DOHH2 (cell line): ENCODE measurements around the gene TIAM2.

Source experiments
- H3F3A ChIP-seq: fragments of 200-600 bp; sonication (generic), shearing (Covaris generic); 2 replicates; pipeline ENCODE4 v1.6.0; 2016; ENCODE audit warnings: antibody characterized with exemption, mild to moderate bottlenecking; ENCODE audit not compliant: control insufficient read depth, insufficient read depth
- H3K27ac ChIP-seq: fragments of 200-600 bp; sonication (generic); 2 replicates; pipeline ENCODE4 v1.5.1; 2014; ENCODE audit warnings: low read depth, mild to moderate bottlenecking, low read length, moderate library complexity
- H3K27me3 ChIP-seq: fragments of 200-600 bp; sonication (generic); 2 replicates; pipeline ENCODE4 v1.6.1; 2014; ENCODE audit warnings: mild to moderate bottlenecking, low read length, mixed read lengths; ENCODE audit not compliant: control insufficient read depth
- H3K36me3 ChIP-seq: fragments of 200-600 bp; sonication (generic); 2 replicates; pipeline ENCODE4 v1.6.1; 2014; ENCODE audit warnings: mild to moderate bottlenecking, low read length, moderate library complexity, mixed read lengths; ENCODE audit not compliant: control insufficient read depth
- H3K4me1 ChIP-seq: fragments of 200-600 bp; sonication (generic); 2 replicates; pipeline ENCODE4 v1.6.1; 2014; ENCODE audit warnings: mild to moderate bottlenecking, low read length, mixed read lengths; ENCODE audit not compliant: control insufficient read depth
- H3K4me2 ChIP-seq: fragments of 200-600 bp; sonication (generic); 2 replicates; pipeline ENCODE4 v1.6.0; 2014; ENCODE audit warnings: mild to moderate bottlenecking, low read length, moderate library complexity
- H3K4me3 ChIP-seq: fragments of 200-600 bp; sonication (generic); 2 replicates; pipeline ENCODE4 v1.5.1; 2014; ENCODE audit warnings: mild to moderate bottlenecking, low read length, mixed read lengths
- H3K79me2 ChIP-seq: fragments of 200-600 bp; sonication (generic); 2 replicates; pipeline ENCODE4 v1.6.1; 2014; ENCODE audit warnings: mild to moderate bottlenecking, low read length, mixed read lengths; ENCODE audit not compliant: control insufficient read depth
- H3K9me2 ChIP-seq: fragments of 200-600 bp; sonication (generic); replicated peaks from 2 replicates; pipeline ENCODE4 v1.6.1; 2014; ENCODE audit warnings: mild to moderate bottlenecking, low read length, mixed read lengths; ENCODE audit not compliant: control insufficient read depth
- H3K9me3 ChIP-seq: fragments of 200-600 bp; sonication (generic); 2 replicates; pipeline ENCODE4 v1.6.1; 2014; ENCODE audit warnings: antibody characterized with exemption, low read length, mixed read lengths; ENCODE audit not compliant: control insufficient read depth, insufficient read depth
- H4K20me1 ChIP-seq: fragments of 200-600 bp; sonication (generic); 2 replicates; pipeline ENCODE4 v1.6.0; 2014; ENCODE audit warnings: low read depth, mild to moderate bottlenecking, antibody characterized with exemption, low read length, moderate library complexity; ENCODE audit not compliant: control insufficient read depth, insufficient read depth
- EZH2phosphoT487 ChIP-seq: fragments of 200-600 bp; sonication (generic); IDR thresholded peaks from 2 replicates; pipeline ENCODE4 v1.6.1; 2017; ENCODE audit warnings: borderline replicate concordance, mild to moderate bottlenecking, antibody characterized with exemption, low read length, moderate library complexity, mixed read lengths
- TF ChIP-seq, protein P1 (sequence below): fragments of 200-600 bp; sonication (generic); IDR thresholded peaks from one replicate; pipeline ENCODE4 v1.5.1; 2014; ENCODE audit warnings: antibody characterized with exemption, mild to moderate bottlenecking, low read depth, low read length; ENCODE audit not compliant: poor library complexity, severe bottlenecking

TIAM2 gene

DNA sequence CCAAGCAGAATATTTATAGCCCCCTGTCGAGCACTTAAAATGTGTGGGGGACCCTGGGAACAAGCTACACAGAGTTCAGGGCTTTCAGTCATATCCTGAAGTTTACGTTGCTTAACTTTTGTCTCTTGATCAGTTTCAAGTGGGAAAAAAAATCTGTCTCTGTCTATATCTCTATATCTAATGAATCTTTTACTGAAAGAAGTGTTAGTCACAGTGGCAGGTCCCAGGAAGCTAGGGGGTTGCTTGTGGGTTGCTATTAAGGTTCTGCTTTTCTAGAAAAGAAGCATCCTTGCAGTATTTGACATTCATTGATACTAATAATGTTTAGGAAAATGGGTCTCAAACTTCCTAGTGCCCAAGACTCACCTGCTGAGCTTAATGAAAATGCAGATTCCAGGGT is 192.0 kb downstream of the TIAM2 start:
- Histone ChIP-seq H3K27me3 (no peaks in the 10 kb centered on the region), H3K9me2 (no peaks in the 10 kb centered on the region), H3K36me3 (no peaks in the 10 kb centered on the region), H3F3A (no peaks in the 10 kb centered on the region), H3K4me3 (no peak overlapping the region), H3K79me2 (0 out of 2 replicates have a peak, but pooled peaks cover 3% of the 10 kb centered on the region), H4K20me1 (no peaks in the 10 kb centered on the region), H3K27ac (no peak overlapping the region), H3K4me1 (peaks cover 37% of the 10 kb centered on the region), H3K9me3 (no peaks in the 10 kb centered on the region), H3K4me2 (no peak overlapping the region)
- TF ChIP-seq, protein P1, sequence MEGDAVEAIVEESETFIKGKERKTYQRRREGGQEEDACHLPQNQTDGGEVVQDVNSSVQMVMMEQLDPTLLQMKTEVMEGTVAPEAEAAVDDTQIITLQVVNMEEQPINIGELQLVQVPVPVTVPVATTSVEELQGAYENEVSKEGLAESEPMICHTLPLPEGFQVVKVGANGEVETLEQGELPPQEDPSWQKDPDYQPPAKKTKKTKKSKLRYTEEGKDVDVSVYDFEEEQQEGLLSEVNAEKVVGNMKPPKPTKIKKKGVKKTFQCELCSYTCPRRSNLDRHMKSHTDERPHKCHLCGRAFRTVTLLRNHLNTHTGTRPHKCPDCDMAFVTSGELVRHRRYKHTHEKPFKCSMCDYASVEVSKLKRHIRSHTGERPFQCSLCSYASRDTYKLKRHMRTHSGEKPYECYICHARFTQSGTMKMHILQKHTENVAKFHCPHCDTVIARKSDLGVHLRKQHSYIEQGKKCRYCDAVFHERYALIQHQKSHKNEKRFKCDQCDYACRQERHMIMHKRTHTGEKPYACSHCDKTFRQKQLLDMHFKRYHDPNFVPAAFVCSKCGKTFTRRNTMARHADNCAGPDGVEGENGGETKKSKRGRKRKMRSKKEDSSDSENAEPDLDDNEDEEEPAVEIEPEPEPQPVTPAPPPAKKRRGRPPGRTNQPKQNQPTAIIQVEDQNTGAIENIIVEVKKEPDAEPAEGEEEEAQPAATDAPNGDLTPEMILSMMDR = no peak
- TF ChIP-seq EZH2phosphoT487 = no peak

DNA sequence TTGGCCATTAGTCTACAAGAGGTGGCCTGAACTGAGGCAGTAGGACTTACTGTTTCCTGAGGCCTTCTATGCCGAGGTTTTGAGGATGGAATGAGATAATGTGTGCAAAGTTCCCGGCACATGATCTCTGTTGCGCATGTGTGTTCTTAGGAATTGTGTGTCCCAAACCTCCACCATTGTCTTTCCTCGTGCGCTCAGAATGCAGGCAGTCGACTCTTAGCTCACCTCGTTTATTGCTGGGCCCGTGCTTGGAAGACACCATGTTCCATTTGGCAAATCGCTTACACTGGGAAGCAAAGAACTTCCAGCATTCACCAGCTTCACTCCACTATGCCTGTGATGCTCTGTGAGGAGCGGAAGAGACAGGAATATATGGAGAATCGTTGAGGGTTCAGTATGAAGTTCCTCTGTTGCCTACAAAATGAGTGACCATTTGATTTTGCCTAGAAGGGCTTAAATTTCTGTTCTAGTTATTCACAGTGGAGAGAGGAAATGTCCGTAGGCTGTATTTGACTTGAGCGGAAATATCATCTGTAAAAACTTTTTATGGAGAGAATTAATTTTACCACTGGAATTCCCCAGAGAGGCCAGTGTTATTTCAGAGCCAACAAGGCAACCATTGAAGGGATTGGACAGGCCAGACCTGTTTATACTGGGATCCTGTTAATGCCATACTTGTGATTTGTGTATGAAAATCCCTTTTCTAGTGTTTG is 193.0 kb downstream of the TIAM2 start:
- Histone ChIP-seq H4K20me1 (no peaks in the 10 kb centered on the region), H3K4me2 (no peak overlapping the region), H3K36me3 (no peaks in the 10 kb centered on the region), H3K4me3 (no peak overlapping the region), H3K27ac (no peak overlapping the region), H3K79me2 (0 out of 2 replicates have a peak, but pooled peaks cover 3% of the 10 kb centered on the region), H3K9me2 (no peaks in the 10 kb centered on the region), H3F3A (no peaks in the 10 kb centered on the region), H3K27me3 (no peaks in the 10 kb centered on the region), H3K9me3 (no peaks in the 10 kb centered on the region), H3K4me1 (peaks cover 27% of the 10 kb centered on the region)
- TF ChIP-seq, protein P1 = no peak
- TF ChIP-seq EZH2phosphoT487 = no peak

DNA sequence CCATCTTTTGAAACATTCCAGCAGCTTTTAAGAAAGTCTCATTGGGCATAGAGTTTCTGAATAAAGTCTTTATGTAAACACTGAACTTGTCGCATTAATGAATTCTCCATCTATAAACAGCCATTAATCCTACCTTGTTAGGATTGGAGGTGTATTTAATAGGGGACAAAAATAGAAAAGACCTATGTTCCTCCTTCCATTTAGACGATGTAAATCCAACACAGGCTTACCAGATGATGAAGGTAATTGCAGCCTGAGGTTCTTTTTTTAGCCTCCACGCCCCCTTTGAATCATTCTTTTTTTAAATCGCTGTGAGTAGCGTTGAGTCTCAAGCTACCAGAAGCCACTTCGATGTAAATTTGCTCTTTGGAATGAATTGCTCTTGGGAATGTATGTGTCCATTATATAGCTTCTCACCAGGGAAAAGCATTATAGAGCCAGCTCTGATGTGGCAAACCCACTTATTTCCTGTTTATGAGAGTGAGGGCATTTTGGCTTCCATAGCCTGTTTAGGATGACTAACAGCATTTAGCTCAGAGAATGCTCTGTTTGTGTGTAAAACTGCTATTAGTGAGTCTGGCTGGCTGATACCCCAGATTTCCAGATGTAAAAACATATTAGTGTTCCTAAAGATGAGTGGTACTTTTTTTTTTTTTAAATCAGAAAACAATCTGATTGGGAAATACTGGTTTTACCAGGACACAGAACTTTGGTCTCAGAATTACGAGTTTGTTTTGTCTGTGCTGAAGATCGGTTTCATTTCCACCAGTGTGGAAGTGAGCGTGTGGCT is 193.8 kb downstream of the TIAM2 start:
- 0 out of 2 replicates have a peak, but pooled peaks cover 3% of the 10 kb centered on the region for H3K79me2 ChIP-seq
- no peaks in the 10 kb centered on the region for H3K9me3 ChIP-seq
- peaks cover 22% of the 10 kb centered on the region for H3K4me1 ChIP-seq
- no peak overlapping the region for H3K4me2 ChIP-seq
- no peak overlapping the region for H3K27ac ChIP-seq
- H3K36me3 ChIP-seq = no peaks in the 10 kb centered on the region
- no peaks in the 10 kb centered on the region for H4K20me1 ChIP-seq
- H3F3A ChIP-seq = no peaks in the 10 kb centered on the region
- no peak for TF ChIP-seq EZH2phosphoT487
- TF ChIP-seq, protein P1 = no peak
- H3K27me3 ChIP-seq = no peaks in the 10 kb centered on the region
- no peaks in the 10 kb centered on the region for H3K9me2 ChIP-seq
- no peak overlapping the region for H3K4me3 ChIP-seq
